Activated CD4-positive, alpha-beta T cell treated with anti-CD3 and anti-CD28 coated beads, Interleukin-2, Interleukin-4, amounts not matched to agents 100 ng/mL and 50 ng/mL, durations not matched to agents 16 hours and 8 hours (primary cell): ENCODE data around the gene GNGT2.

Source experiments
- DNase-seq: peaks from one replicate; pipeline ENCODE4 v3.0.0-alpha.2; 2020; ENCODE audit warnings: low spot score

The GNGT2 gene

DNA sequence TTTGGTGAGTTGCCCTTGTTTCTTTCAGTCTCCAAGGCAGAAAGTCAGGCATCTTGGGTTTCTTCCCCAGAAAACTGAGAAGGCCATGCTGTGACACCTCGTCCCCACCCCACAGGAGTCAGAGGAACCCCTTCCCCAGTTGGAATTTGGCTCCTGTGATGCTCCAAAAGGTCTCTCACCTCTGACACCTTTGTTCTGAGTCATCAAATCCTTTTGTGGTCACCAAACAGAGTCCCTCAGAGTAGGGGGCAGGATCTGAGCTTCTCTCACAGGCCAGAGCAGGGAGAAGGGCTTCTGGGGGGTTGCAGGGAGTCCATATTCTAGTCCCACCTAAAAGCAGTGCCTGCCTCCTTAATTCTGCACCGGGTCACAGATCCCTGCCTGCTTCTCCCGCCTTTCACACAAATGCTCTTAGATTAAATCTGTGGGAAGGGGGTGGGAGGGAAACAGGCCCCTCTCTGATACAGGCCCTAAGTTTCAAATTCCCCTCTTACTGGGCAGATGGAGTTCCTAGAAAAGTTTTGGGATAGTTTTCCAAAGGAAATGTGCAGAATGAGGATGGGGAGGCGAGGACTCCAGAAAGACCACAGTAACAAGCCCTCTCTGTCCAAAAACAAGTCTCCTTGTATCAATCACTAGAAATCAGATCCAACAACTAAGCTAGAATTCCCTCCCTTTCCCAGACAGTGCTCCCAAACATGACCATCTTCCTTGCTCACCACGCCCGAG, 18.9 kb upstream of the GNGT2 start:
- no peak for DNase-seq

- peak; percentile 78 for DNase-seq
These were observed 17.3 kb upstream of the GNGT2 start for GRCh38 chr17:49227436-49228261.

GRCh38 chr17:49226771-49227435, 16.5 kb upstream of the GNGT2 start:
- no peak for DNase-seq

- DNase-seq, result no peak
These were observed 15.3 kb upstream of the GNGT2 start for GRCh38 chr17:49225554-49226236.

DNA sequence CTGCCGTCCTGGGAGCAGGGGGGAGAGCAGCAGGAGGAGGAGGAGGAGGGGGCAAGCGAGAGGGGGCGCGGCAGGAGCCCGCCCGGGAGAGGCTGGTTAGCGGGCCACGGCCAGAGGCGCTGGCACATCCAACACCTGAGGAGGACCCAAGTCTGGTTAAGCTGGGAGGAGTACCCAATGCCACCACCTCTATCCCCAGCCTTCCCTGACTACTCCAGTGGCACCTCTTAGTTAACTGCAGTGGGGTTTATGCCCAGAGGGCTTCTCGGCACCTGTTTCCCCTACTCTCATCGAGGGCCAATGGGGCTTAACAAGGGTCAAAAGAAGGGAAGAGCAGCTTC, 14.6 kb upstream of the GNGT2 start:
- no peak for DNase-seq

DNA sequence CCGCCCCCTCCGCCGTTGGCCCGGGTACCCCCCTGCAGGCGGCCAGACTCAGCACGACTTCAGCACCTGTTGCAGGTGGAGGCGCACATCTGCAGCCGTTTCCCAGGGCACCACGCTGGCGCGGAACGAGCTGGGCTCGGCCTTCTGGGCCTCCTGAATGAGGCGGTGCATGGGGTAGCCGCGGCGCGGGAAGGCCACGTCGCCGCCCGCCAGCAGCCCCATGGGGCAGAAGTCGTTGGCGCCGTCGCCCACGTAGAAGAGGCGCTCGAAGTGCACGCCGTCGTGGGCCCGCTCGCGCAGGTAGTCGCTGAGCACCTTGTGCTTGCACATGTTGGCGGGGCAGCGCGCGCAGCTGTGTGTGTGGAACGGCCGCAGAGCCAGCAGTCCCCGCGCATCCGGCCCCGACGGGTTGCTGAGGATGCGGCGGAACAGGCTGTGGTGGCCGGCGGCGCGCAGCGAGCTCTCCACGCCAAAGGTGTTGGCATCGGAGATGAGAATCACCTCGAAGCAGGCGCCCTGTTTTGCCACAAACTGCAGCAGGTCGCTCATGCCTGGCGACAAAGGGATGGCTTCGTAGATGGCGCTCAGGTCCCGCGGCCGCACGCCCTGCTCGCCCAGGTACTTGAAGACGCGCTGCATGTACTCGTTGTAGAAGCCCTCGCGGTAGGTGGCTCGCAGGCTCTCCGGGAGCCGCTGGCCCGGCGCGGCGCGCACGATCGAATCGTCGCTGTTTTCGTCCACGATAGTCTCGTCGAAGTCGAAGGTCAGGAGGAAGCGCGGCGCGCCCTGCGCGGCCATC, 14.0 kb upstream of the GNGT2 start:
- DNase-seq, result peak; percentile 31

GRCh38 chr17:49223517-49224197, 13.3 kb upstream of the GNGT2 start:
- DNase-seq, result peak; percentile 68

GRCh38 chr17:49223168-49223516, 12.8 kb upstream of the GNGT2 start:
- no peak for DNase-seq

- DNase-seq, result no peak
These were observed 9.6 kb upstream of the GNGT2 start for GRCh38 chr17:49219987-49220386.

DNA sequence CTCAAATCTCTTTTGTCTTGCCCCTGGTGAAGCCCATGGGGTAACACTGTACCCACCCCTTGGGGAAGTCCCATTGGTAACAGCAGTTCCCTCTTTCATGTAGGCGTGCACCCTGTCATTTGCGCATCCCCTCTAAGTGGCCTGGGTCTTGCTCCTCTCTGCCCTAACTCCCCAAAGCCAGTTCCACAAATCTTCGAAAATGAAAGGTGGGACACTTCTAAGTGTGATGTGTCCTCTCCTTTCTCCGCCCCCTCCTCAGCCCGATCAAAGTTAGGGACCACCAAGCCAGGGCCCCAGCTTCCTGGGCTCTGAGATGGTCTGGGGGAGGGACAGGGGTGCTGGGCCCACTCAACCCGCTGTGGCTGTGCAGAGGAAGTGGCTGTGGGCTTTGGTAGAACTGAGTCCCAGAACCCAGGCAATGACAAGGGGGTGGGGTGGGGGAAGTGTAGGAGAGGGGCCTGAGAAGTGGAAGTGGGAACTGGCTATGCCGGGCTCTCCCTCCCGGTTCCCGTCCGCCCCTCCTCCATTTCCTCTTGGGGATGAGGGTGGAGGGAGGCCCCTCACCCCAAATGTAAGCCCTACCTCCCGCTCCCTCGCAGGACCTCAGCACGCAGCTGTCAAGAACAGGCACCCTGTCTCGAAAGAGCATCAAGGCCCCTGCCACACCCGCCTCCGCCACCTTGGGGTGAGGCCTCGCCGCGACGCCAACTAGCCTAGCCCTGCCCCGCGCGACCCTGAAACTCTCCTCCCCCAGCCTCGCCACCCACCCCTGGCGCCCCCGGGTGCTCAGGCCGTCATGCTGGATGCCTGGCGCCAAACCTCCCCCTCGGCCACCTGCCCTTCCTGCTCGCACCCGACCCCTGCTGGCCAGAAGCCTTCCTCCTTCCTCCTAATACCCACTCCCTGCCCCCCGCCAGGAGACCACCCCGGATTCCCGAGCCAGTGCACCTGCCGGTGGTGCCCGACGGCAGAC, 8.9 kb upstream of the GNGT2 start:
- peak; percentile 51 for DNase-seq

DNA sequence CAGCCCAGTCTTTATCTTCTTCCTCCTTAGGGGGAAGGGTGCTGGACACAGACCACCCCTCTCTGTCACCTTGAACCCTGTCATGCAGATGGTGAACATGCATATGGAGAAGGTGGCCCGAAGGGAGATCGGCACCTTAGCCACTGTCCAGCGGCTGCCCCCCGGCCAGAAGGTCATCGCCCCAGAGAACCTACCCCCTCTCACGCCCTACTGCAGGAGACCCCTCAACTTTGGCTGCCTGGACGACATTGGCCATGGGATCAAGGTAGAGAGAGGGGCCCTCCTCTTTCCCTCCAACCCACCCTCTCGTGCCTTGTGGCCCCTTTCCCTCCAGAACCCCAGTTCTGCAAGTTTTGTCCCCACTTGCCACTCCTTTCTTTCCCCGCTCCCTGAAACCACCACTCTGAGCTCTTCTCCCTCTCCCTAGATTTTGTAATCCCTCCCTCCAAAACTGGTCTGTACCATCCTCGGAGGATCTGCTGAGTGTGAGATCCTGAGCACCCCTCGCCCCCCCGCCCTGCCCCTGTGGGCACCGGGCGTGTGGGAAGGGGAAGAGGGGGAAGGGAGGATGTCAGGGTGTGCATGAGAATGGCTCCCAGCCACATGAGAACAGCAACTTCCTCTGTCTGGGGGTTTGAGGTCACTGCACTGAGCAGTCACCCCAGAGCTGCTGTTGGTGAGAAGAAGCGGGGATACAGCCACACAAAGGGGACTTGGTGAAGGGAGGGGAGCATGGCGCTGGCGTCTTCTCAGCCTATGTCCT, 7.5 kb upstream of the GNGT2 start:
- DNase-seq, result peak; percentile 73

- no peak for DNase-seq
These were observed 6.7 kb upstream of the GNGT2 start for GRCh38 chr17:49216953-49217650.

DNA sequence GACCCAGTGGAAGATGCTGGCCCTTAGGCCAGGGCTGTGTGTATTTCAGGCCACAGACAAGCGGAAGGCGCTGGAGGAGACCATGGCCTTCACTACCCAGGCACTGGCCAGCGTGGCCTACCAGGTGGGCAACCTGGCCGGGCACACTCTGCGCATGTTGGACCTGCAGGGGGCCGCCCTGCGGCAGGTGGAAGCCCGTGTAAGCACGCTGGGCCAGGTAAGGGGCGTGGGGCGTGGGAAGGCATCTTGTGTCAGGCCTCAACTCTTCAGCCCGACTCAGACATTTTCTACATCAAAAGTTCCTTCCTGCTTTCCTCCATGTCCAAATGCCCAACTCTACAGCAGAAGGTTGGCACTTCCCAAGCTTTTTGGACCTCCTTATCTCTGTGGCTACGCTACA, 6.1 kb upstream of the GNGT2 start:
- no peak for DNase-seq

- DNase-seq, result no peak
These were observed 4.4 kb upstream of the GNGT2 start for GRCh38 chr17:49214676-49215360.

DNA sequence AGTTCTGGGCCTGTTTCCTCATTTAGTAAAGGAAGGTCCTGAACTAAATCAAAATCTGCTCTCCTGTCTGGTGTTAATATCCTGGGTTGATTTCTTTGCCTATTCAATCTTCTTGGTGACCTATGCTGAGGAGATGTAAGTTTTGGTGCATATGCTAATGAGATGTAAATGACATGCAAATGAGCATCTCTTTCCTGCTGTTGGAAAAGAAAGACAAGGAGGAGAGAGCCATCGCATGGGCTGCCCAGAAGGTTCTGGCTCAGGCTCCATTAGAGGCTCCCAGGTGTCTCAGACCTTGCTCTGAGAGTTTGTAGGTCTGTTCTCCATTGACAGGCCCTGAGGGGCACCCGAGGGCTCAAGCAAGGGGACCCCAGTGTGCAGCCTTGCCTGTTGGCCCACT, 3.5 kb upstream of the GNGT2 start:
- no peak for DNase-seq

DNA sequence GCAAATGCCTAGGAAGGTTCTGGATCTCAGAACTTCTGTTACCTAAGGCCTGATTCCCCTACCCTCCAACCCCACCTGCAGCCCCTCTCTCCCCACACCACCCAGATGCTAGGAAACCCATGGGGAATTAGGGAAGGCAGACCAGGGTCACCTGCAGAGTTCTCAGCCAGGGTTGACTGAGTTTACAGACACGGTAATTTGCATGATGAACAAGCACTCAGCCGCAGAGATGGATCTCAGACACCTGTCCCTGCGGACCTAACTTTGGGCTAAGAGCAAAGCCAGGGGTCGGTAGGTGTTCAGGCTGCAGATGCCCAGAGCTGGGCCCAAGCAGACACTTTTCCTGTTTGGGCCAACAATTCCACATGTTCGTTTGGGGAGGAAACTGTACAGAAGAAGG, 3.0 kb upstream of the GNGT2 start:
- no peak for DNase-seq

DNA sequence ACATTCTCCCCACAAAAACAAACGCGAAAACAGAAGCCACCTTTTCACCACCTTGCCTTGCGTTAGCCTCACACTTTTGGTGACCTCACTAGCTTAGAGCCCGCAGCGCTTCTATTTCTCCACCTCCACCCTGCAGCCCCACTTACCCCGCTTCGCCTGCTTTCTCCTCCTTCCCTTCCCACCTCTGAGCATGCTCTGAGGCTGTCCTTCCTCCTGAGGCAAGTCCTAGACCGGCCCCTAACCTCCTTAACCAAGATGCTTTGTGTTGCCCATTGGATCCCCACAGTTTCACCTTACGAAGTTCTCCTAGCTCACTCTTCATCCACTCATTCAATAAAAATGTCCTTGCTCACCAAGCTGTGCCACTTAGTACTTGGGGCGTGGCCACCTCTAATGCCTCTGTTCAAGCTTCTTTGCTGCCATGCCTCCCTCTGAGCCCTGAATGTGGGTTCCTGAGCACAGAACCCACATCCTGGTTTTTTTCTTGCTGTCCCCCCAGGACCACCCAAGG, 1.3 kb downstream of the GNGT2 start:
- DNase-seq, result no peak

- DNase-seq, result no peak
These were observed 5.9 kb downstream of the GNGT2 start for GRCh38 chr17:49204516-49204915.
